ELR (cell line): ENCODE results near the gene HSD17B13.
A peak's percentile ranks its signal among the peaks of the same experiment; 100 is the strongest.
"Not testable (repeated sequence)": the region's sequence is repeated elsewhere in the genome, so short reads cannot be mapped to it uniquely, and the experiment has no call there.

Source experiments
- DNase-seq: peaks from one replicate; pipeline ENCODE4 v3.0.0-alpha.2; 2015; ENCODE audit warnings: low read depth

The HSD17B13 gene

GRCh38 chr4:87315000-87315399, 7.7 kb downstream of the HSD17B13 start:
- not testable (repeated sequence) for DNase-seq

DNA sequence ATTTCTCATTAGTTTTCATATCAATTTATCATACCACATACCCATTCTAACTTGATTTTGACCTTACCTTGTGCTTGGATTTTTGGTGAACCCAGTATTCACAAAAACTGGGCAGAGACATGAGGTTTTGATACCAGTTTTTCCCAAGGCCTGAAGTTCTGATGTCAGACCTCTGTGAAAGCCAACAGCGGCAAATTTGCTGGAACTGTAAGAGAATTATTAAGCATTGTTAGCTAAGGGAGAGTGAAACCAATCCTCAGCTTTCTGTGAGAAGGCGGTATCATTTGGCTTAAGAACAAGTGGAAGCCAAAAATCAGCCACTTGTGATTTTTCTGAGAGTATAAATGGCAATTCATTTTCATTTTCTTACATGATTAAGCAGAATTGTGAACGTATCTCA, 8.9 kb downstream of the HSD17B13 start:
- no peak for DNase-seq

DNA sequence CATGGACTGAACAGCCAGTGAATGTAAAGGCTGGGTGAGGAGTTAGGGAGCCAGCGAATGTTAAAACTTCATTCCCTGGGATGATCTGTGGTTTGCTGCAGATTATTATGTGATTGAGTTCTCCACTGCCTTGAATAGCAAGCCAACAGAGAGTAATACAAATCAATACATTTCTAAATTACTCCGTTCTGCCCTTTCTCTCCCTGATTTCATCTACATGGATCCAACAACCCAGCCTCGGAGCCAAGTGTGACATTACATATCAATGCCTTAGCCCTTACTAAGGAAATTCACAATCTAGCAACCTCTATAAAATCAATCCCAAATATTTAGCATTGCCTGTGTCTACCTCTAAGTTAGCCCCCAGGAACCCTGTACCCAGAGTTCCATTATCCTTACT, 11.0 kb downstream of the HSD17B13 start:
- DNase-seq: no peak

GRCh38 chr4:87310691-87311335, 11.9 kb downstream of the HSD17B13 start:
- no peak for DNase-seq

- no peak for DNase-seq
These were observed 13.1 kb downstream of the HSD17B13 start for GRCh38 chr4:87309625-87310024.

- no peak for DNase-seq
These were observed 16.6 kb downstream of the HSD17B13 start for GRCh38 chr4:87306056-87306455.

GRCh38 chr4:87305562-87305961, 17.1 kb downstream of the HSD17B13 start:
- DNase-seq: no peak

GRCh38 chr4:87304745-87305432, 17.8 kb downstream of the HSD17B13 start:
- DNase-seq: no peak

DNA sequence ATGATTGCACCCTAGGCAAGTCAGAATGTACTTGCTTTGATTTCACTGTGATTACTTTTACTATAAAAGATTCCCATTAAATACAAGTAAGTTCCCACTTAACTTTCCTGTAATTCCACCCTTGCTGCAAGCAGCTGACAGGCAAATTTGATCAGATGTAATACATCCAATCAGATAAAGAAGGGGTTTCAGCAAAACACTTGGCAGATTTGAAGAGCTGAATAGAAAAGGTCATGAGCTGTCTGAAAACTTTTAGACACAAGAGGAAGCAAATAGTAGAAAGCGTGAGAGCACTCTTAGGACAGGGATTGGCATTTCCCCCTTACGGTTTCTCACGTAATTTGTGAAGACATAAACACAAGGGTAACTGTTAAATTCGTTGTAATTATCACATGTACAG, 22.8 kb downstream of the HSD17B13 start:
- no peak for DNase-seq

DNA sequence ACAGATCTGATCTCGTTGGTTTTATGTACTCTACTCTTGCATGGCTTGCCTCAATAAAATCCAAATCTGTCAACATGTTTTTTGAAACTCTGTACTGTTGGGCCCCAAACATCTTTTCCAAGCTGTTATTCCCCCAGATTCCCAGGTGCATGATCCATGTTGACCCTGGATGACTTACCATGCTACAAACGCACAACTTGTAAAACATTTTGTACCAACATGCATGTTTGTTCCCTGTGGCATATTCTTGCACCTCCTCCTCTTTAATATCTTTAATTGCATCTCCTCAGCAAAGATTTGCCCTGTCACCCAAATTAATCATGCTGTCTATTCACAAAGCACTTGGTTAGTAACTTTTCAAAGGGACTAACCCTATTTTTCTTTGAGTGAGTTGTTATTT, 24.3 kb downstream of the HSD17B13 start:
- no peak for DNase-seq

GRCh38 chr4:87294911-87295310, 27.8 kb downstream of the HSD17B13 start:
- not testable (repeated sequence) for DNase-seq

DNA sequence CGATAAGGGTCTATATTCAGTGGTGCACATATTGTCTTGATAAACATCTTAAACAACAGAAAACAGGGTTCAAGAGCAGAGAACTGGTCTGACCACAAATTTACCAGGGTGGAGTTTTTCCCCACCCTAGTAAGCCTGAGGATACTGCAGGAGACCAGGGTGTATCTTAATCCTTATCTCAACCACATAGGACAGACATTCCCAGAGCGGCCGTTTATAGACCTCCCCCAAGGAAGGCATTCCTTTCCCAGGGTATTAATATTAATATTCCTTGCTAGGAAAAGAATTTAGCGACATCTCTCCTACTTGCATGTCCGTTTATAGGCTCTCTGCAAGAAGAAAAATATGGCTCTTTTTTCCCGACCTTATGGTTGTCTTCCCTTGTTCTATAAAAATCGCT, 28.8 kb downstream of the HSD17B13 start:
- not testable (repeated sequence) for DNase-seq

GRCh38 chr4:87286970-87287369, 35.7 kb downstream of the HSD17B13 start:
- no peak for DNase-seq

DNA sequence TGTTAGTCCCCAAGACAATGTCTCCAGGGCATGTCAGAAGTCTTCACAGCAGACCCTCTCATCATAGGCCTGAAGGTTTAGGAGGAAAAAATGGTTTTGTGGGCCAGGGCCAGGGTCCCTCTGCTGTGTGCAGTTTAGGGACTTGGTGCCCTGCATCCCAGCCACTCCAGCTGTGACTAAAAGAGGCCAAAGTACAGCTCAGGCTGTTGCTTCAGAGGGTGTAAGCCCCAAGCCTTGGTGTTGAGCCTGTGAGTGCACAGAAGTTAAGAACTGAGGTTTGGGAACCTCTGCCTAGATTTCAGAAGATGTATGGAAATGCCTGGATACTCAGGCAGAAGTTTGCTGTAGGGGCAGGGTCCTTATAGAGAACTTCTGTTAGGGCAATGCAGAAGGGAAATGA, 38.4 kb downstream of the HSD17B13 start:
- not testable (repeated sequence) for DNase-seq

DNA sequence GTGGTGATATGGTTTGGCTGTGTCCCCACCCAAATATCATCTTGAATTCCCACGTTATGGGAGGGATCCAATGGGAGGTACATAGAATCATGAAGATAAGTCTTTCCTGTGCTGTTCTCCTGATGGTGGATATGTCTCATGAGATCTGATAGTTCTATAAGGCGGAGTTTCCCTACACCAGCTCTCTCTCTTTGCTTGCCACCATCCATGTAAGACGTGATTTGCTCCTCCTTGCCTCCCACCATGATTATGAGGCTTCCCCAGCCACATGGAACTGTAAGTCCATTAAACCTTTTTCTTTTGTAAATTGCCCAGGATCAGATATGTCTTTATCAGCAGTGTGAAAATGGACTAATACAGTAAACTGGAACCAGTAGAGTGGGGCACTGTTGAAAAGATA, 39.5 kb downstream of the HSD17B13 start:
- no peak for DNase-seq

DNA sequence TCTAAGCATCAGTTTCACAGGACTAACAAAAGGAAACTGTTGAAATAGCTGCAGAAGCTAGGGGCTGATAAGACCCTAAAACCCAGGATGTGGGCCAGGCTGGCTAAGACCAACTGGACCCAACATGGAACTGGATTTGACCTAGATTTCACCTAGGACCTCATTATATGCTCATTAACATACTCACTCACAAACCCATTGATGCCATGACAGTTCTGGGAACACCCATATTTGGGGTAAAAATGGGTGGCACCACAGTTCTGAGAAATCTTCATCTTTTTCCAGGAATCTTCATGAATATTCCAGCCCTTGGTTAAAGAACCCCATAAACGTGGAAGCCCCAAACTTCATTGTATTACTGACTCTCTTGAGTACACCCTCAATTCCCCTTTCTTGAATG, 41.1 kb downstream of the HSD17B13 start:
- DNase-seq: no peak

- no peak for DNase-seq
These were observed 44.3 kb downstream of the HSD17B13 start for GRCh38 chr4:87278335-87278794.

DNA sequence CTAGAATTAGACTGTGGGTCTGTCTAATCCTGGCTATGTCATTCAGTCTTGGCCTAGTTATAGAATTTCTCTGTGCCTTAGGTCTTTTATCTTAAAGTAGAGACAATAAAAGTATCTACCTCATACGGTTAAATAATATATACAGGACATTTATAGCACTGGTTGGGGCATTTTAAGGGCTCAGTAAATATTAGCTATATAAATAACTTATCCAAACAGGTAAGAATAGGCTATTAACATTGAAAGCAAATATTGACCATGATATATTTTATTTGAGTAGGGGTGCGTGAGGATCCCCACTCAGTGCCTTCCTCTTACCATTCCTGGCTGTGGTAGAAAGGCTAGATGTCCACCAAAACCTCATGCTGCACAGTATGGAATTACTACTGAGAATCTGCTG, 47.4 kb downstream of the HSD17B13 start:
- DNase-seq: no peak

DNA sequence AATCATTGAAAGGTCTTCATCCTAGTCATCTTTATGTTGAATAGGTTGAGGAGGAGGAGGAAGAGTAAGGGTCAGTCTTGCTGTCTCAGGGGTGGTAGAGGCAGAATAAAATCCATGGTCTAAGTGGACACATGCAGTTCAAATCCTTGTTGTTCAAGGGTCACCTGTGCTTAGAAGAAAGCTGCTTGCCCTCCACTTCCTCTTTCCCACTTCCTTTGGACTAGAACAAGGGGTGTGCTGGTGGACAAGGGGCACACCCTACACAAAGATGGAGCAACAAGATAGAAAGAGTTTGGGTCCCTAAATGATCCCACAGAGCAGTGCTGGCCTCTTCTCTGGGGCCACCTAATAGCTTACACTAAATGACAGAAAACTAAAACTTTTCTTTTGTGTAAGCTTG, 47.9 kb downstream of the HSD17B13 start:
- DNase-seq: no peak

DNA sequence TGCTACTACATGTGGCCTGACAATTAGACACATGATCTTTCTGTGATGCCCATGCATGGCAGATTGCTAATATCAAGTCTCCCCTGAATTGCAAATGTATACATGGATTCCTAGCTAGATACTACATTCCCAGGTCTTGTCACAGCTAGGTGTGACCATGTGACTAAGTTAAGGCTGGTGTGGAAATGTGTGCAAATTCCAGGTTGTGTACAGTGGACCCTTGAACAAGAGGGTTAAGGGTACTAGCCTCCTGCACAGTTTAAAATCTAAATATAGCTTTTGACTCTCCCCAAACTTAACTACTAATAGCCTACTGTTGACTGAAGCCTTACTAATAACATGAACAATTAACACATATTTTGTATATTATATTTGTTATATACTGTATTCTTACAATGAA, 48.4 kb downstream of the HSD17B13 start:
- DNase-seq: no peak

DNA sequence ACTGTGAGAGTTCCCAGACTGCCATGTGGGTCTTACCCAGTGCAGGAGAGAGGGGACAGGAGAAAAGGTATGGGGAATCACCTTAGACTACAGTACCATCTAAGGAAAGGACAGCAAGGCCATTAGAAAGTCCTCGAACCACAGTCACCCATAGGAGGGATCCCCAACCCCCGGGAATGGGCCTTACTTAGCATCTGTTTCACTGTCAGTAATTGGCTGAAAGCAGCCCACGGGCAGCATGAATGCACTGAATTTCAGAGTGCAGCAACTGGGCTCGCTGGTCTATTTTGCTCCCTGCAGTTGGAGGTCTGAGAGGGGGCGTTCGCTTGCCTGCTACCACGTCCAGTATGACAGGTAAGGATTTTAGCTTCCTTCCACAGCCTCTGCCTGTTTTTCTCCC, 51.9 kb downstream of the HSD17B13 start:
- no peak for DNase-seq

DNA sequence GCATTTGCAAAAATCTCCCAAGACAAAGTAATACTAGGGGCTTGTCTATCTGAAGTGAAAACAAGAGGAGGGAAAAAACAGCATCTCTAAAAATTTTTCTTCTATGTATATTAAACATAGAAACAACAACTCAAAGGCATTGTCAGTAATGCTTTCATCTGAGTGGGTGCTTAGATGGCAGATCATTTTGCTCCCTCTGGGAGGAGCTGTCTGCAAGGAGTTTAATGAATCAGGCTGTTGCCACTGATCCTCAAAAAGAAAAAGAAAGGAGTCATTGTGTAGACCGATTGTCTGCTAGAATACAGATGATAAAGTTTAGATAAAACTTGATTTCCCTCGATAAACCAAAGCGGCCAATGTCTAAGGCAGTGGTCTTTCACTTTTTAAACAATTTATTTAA, 52.5 kb downstream of the HSD17B13 start:
- DNase-seq: peak; percentile 42

DNA sequence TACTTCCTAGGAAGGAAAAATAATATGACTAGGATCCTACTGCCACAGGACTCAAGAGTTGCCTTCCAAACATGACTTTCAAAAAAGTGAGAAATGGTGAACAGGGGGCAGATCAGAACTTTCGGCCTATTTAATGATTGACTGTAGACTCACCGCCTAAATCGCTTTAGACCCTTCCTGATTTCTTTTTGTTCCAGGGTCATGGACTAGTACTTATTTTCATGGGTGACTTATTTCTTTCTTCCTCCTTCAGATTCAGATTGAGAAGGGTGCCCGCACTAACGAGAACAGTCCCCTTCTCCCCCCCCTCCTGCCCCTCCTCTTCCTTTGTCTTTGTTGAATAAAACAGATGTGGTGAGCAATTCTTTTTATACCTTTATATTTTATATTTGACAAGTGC, 54.3 kb downstream of the HSD17B13 start:
- DNase-seq: no peak

DNA sequence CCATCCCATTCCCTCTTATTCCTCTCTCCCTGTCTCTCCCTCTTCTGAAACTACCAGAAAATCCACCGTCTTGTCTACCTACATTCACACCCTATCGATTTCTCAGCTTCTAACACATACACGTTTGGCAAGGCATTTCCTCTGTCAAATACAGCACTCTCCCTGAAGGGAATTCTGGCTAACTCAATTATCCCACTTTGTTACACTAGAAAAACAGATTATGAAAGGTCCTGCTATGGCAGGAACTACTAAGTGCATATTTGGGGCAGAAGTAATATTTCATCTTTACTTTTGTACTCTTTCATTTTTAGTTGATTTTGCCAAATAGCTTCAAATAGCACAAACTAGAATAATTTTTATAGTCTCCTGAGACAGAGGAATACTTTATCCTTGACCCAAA, 55.7 kb downstream of the HSD17B13 start:
- no peak for DNase-seq
